Kidney tubule cell (primary cell): ENCODE results near the gene CRYBG2.
"Not testable (repeated sequence)": the region's sequence is repeated elsewhere in the genome, so short reads cannot be mapped to it uniquely, and the experiment has no call there.

Experiments used
- DNase-seq: peaks from one replicate; pipeline ENCODE4 v3.0.0-alpha.2; 2018; ENCODE audit warnings: low spot score

The CRYBG2 gene

DNA sequence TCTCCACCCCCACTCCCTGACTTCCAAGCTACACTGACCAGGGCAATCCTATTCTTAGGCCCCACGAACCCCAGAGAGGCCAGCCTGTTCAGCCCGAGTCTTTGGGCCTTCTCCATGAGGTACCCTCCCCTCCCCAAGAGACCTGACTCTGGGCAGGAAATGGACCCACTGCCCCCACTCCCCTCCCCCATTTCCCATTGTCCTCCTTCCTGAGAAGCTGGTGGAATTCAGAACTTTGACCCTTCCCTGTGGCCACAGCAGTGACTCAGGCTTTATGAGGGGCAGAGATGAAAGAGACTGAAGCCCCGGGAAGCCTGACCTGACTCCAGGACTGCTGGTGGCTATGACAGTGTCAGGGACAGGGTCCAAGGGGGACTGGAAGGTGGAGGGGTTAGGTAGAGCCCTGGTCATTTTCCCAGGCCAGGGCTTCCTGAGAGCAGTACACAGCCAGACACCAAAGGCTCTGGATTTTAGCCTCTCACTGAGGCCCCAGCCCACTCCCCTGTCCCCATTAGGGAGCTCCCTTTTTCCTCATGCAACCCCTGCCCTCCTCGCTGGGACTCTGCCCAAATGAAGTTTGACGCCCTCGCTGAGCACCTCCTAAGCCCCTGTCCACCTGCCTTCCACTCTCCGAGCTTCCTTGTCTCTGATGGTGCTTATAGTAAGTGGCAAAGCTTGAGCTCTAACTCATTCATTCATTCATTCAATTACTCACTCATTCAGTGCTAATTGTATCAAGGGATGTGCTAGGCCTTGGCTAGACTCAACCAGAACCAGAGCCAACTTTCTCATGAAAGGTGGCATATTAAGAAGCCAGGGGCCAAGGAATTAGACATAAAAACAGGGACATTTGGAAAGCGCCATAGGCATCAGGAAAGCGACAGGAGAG lies 3.0 kb downstream of the CRYBG2 start:
- peak; percentile 80 for DNase-seq

DNA sequence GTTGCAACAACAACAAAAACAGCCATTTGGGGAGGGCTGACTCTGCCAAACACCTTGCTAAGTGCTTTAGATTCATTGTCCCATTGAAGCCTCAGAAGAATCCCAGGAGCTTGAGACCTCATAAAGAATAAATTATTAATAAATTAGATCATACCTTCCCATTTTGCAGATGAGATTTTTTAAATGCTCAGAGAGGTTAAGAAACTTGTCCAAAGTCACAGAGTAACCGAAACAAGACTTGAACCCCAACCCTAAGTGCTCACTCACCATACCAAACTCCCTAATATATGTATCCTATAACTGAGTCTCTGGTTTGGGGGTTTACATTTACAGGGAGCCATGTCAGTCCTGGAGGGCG lies 3.6 kb downstream of the CRYBG2 start:
- peak; percentile 9 for DNase-seq

DNA sequence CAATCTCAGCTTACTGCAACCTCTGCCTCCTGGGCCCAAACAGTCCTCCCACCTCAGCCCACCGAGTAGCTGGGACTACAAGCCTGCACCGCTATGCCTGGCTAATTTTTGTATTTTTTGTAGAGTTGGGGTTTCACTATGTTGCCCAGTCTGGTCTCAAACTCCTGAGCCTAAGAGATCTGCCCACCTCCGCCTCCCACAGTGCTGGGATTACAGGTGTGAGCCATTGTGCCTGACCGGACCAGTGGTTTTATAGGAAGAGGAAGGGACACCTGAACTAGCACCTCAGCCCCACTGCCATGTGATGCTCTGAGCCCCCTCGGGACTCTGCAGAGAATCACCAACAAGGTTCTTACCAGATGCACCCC lies 4.1 kb downstream of the CRYBG2 start:
- DNase-seq: no peak

DNA sequence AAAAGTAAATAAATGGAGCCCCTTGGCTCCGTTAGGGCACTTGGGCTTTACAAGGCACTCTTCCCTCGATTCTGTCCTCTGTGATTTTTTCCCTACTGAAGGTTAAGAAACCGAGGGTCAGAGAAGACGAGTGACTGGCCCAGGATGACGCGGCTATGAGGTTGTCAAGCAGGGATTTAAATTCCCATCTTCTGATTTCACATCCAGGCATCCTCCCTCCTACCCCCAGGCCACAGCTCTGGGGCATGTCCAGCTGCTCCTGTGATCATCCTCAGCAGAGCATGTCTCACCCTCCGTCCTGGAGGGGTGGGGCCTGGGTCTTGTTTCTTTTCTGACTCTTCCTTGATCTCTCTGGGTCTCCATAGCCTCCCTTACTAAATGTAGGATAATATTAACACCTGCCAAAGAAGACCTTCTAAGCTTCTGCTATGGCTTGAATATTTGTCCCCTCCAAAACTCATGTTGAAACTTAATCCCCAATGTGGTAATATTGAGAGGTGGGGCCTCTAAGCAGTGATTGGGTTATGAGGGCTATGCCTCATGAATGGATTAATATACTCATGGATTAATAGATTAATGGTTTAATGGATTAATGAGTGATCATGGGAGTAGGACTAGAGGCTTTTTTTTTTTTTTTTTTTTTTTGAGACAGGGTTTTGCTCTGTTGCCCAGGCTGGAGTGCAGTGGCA lies 4.6 kb downstream of the CRYBG2 start:
- peak; percentile 96 for DNase-seq

DNA sequence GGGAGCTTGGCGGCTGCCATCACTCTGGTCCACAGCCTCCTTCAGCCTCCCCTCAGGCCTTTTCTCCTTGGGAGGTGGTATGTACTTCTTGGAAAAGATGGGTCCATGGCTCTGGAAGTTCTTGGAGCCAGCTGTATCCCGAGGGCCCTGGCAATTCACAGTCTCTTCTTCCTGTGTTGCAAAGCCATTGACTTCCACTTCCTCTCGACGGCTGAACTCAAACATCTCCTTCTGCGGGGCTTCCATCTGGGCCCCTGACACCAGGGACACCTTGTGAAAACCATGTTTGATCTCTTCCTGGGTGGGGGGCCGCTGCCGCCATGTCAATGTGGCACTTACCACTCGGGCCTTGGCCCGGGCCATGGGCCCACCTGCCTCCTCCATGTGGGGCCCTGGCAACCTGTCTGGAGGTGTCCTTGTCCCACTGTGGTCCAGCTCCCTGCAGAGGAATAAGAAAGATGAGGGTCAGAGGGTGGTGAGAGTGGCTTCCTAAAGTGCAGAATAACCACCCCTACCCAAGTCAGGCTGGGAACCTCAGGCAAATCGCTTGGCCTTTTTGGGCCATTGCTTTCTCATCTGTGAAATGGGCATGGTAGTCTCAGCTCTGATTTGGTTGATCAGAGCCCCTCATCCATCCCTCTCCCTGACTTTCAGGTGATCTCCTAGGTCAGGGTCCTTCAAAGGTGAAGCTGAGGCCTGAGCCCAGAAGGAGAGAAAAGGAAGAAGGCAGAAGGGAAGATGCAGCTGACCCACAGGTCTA lies 7.5 kb downstream of the CRYBG2 start:
- no peak for DNase-seq

DNA sequence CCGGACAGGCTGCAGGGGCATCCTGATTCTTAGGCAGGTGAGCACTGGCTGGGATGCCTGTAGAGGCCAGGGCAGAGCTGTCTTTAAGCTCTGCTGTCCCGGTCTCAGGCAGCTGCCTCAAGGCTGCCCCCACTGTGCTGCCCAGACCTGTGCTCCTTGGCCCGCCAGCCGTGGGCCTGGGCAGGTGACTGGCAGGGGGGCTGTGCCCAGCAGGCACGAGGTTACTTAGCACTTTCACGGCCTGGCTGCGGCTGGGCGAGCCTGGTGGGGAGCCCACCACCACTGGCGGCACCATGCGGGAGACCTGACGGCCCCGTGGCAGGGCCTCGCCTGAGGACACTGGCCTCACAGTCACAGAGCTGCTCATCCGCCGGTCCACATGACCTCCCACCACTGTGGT lies 8.2 kb downstream of the CRYBG2 start:
- DNase-seq: no peak

DNA sequence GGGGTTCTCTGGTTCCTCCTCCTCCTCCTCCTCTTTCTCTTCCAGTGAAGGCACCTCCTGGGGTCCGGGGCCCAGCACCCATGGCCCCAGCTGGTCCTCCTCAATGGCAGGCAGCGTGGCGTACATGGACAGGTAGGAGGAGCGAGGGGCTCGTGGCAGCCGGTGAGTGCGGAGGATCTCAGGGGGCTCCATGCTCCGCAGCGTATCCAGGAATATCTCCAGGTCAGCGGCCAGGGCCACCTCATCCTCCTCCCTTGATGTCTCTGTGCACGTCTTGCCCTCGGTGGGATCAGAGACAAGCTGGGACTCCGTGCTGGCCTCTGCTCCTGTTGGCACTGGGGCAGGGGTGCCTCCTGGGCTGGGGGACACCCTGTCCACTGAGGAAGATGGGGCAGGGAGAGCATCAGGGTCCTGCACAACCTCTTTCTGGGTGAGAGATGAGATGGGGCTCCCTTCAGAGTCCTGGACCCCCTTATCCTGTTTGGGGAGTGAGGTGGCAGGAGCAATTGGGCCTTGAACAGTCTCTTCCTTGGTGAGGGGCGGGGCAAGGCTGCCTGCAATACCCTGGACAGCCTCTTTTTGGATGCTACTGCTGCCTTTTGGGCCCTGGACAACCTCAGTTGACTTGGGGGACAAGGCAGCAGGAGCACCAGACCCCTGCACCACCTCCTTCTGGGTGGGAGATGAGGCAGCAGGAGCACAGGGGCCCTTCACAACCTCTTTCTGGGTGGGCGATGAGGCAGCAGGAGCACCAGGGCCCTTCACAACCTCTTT lies 9.6 kb downstream of the CRYBG2 start:
- no peak for DNase-seq

DNA sequence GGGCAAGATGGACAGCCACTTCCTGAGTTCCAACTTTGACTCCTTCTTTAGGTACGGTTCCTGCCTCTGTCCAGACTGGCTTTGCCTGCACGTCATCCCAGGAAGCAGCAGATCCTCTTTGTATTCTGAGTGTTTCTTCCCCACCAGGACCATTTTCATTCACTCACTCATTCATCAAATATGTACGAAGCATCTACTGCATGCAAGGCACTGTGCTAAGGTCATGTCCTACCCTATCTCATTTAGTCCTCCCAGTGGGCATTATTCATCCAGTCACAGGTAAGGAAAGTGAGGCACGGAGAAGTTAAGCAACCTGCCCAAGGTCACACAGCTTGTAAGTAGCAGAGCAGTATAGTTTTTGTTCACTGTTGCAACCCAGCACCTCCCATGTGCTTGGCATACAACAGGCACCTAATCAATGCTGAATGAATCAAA lies 13.9 kb downstream of the CRYBG2 start:
- DNase-seq: no peak

DNA sequence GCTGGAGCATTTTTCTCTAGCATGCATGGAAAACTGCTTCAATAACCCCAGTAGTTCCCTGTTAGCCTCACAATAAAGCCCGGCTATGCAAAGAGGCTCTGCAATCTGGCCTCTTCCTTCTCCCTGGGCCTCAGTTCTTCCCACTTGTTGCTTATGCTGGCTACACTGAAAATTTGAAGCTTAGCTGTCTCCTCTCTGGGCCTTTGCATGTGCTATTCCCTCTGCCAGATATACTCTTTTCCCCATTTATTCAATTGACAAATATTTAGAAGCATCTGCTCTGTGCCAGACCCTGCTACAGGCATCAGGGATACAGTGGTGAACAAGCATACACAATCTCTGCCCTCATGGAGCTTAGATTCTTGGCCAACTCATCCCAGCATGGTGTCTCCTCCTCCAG lies 15.3 kb downstream of the CRYBG2 start:
- no peak for DNase-seq

DNA sequence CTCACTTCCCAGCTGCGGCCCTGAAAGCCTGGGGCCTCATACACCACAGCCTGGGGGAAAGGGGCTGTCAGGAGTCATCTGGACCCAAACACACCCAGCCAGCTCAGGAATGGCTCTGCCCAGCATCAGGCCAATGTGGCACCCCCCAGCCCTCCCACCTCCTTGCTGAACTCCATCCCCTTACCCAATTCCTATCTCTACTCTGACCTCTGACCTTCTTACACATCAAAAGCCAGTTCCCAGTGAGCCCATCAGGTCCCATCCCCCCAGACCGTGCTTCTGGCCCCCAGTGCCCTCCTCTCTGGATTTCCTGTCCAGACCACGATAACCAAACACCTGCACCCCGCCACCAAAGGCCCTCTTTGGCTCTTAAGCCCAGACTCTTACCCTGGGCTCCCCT lies 16.3 kb downstream of the CRYBG2 start:
- no peak for DNase-seq

DNA sequence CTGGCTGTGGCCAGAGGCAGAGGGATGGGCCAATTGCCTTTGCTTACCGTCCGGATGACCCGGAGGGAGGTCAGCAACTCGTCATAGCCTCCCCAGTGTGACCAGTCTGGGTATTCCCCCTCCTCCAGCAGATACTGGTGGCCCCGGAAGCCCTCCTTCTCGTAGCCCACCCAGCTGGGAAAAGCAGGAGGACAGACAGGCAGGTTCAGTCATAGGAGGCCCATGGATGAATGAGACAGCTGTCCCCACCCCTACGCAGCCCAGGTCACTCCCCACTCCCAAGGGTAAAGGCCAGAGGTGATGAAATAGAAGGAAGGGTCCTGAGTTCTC lies 16.8 kb downstream of the CRYBG2 start:
- no peak for DNase-seq

DNA sequence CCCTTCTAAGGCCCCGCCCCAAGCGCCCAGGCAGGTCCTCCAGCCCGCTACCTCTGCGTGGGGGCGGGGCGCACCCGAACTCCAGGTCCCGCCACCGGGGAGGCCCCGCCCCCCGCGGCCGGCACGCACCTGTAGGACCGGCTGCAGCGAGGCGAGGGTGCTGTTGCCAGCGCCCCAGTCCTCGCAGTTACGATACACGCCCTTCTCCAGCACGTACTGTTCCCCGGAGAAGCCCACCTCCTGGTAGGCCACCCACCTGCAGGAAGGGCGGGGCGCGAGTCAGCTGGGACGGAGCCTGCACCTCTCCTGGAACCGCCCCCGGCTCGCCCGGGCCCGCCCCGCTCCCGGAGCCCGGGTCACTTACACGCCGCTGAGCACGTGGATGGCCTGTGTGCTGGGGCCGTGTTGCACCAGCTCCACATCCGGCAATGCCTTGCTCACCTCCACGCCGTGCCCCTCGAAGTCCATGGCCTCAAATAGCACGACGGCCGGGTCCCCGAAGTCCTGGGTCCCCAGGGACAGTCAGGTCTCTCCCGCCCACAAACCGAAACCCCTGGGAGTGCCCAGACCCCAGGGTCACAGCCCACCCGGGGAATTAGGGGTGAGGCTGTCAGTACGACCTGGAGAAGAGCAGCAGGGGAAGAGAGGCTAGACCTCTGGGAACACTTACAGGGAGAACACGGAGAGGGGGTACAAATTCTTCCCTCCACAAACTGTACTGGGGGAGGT lies 17.3 kb downstream of the CRYBG2 start:
- DNase-seq: peak; percentile 82

DNA sequence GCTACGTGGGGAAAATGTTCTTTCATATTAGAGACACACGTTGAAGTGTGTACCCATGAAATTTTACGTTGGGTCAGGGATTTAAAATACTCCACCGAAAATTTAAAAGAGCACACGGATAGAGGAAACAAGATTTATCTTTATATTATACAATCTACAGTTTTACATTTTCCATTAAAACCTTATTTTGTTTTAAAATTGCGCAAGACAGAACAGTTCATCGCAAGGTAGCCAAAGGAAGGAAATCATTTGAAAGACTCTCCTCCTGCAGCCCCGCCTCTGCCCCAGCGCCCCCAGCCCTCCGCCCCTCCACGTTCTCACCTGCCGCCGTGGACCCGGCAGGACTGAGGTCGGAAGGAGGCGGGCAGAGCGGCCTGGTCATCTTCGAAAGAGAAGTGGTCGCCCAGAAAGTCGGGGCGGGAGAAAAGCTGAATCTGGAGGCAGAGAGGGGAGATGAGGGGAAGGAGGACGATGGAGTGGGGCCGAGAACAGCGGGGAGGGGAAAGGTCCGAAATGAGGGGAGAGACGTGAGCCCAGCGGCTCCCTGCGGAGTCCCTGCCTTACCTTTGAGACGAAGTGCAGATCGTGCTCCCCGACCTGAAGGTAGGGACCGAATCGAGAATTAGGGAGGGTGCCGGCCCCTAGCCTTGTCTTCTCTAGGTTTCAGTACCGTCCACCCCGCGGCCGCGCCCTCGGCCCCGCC lies 18.0 kb downstream of the CRYBG2 start:
- DNase-seq: no peak

DNA sequence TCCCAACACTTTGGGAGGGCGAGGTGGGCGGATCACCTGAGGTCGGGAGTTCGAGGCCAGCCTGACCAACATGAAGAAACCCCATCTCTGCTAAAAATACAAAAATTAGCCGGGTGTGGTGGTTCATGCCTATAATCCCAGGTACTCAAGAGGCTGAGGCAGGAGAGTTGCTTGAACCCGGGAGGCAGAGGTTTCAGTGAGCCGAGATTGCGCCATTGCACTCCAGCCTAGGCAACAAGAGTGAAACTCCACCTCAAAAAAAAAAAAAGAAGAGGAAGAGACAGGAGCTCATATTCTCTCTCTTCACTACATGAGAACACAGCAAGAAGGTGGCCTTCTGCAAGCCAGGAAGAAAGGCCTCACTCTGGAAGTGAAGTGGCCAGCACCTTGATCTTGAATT lies 20.6 kb downstream of the CRYBG2 start:
- not testable (repeated sequence) for DNase-seq

DNA sequence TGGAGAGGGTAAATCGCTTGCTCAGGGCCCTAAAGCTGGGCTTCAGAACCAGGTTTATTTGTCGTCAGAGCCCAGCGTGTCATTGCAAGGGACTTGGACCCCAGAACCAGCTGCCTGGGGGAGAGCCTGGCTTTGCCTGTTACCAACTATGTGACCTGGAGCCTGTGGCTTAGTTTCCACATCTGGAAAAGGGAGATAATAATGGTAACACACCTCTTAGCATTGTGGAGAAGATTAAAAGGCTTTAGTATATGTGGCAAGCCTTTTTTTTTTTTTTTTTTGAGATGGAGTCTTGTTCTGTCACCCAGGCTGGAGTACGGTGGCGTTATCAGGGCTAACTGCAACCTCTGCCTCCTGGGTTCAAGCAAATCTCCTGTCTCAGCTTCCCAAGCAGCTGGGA lies 23.7 kb downstream of the CRYBG2 start:
- DNase-seq: no peak

DNA sequence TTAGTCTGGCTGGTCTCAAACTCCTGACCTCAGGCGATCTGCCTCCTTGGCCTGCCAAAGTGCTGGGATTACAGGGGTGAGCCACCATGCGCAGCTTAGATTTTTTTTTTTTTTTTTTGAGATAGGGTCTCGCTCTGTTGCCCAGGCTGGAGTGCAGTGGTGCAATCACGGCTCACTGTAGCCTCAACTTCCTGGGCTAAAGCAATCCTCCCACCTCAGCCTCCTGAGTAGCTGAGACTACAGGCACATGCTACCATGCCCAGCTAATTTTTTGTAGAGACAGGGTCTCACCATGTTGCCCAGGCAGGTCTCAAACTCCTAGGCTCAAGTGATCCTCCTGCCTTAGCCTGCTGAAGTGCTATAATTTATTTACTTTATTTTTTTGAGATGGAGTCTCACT lies 24.6 kb downstream of the CRYBG2 start:
- DNase-seq: not testable (repeated sequence)

DNA sequence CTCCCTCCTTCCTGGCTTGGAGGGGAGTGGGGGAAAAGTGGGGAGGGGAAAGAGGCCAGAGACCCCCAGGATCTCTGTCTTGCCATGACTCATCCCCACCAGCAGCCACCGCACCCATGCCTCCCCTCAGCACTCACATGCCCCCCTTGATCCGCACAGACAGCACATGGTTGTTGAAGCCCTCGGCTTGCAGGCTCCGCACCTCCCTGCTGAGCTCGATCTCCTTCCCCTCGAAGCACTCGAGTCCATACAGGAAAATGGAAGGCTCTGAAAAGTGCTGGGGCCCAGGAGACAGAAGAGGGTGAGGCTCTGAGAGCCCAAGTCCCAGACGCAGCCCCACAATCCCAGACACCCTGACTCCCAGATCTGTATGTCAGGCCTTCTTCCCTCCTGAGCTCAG lies 25.3 kb downstream of the CRYBG2 start:
- DNase-seq: no peak

DNA sequence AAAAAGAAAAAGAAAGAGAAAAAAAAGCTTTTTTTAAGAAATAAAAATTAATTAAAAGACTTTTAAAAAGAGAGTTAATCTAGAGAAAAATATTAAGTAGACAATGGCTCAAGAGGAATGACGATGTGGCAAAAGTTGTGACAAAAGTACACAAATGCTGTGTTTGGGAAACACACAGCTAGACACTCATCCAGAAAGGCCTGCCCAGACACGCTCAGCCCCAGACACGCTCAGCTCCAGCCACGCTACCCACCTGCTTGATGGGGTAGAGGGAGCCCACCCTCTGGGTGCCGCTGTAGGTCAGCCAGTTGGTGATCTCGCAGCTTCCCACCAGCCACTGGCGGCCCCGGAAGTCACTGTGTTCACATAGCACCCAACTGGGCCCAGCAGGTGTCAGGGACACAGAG lies 26.0 kb downstream of the CRYBG2 start:
- DNase-seq: no peak

DNA sequence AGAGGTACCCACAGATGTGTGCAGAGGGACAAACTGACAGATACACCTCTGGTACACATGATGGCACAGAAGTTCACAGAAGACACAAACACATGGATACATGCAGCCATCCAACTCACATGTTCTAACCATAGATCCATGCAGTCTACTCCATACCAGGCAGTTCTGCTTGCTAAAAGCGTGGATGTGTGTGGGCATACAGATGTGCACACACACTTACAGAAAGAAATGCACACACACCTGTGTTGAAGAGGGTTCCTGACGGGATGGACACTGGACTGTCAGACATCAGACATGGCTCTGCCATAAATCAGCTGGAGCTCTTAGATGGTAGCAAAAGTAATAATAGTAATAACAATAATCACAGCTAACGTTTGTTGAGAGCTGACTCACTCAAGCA lies 29.4 kb downstream of the CRYBG2 start:
- no peak for DNase-seq

DNA sequence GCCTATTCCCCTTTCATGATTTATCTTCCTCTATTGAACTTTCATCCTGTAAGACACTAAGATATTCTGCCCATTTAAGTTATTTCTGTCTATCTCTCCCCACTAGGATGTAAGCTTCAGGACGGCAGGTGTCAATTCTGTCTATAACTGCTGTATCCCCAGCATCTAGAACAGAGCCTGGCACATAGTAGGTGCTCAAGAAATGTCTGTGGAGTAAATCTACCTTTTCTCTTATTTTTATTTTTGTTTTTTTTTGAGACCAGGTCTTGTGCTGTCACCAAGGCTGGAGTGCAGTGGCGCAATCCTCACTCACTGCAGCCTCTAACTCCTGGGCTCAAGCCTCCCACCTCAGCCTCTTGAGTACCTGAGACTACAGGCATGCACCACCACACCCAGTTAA lies 30.5 kb downstream of the CRYBG2 start:
- DNase-seq: no peak

DNA sequence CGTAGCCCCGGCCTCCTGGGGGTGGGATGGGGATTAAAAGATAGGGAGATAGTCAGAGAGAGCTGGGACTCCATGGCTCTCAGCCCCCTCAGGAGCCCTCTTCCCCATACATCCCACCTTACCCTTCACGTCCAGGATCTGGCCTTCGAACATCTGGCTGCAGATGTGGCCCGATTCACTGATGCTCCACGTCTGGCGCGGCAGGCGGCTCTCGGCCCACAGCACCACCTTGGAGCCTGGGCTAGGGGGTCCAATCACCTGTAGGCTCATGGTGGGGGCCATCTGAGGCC lies 31.9 kb downstream of the CRYBG2 start:
- DNase-seq: no peak
